GM19238 (cell line): ENCODE measurements around the gene ITPR2.

Source experiments
- DNase-seq: peaks from one replicate; pipeline ENCODE4 v3.0.0; 2011; ENCODE audit warnings: low spot score; ENCODE audit not compliant: insufficient read length

ITPR2 gene

GRCh38 chr12:26823390-26823789, 9.6 kb downstream of the ITPR2 start:
- DNase-seq: no peak

- DNase-seq: no peak
Observed at GRCh38 chr12:26822026-26822425, 11.0 kb downstream of the ITPR2 start.

DNA sequence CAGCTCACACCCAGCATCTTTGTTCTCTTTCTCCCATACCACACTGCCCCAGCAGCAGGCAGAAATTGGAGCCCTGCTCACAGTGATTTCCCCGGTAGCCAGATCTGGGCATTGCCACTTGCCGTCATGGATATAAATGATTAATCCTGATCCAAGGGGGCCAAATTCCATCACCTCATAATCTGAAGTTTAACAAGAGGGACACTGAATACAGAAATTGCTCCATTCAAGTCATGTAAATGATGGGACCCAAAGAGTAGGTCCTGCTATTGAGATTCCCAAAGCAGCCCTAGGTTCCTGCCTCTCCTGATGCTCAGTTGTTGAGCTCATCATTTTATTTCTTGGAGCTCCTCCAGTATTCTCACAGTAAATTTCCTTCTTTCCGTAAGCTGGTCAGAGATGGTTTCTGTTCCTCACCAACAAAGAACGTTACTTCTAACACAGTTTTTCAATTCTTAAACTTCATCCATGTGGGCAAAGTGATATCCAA, 11.7 kb downstream of the ITPR2 start:
- DNase-seq: no peak

GRCh38 chr12:26818636-26819035, 14.4 kb downstream of the ITPR2 start:
- DNase-seq: no peak

- DNase-seq: no peak
Observed at GRCh38 chr12:26818201-26818600, 14.8 kb downstream of the ITPR2 start.

- DNase-seq: no peak
Observed at GRCh38 chr12:26817183-26817591, 15.8 kb downstream of the ITPR2 start.

GRCh38 chr12:26813812-26814211, 19.2 kb downstream of the ITPR2 start:
- DNase-seq: no peak

DNA sequence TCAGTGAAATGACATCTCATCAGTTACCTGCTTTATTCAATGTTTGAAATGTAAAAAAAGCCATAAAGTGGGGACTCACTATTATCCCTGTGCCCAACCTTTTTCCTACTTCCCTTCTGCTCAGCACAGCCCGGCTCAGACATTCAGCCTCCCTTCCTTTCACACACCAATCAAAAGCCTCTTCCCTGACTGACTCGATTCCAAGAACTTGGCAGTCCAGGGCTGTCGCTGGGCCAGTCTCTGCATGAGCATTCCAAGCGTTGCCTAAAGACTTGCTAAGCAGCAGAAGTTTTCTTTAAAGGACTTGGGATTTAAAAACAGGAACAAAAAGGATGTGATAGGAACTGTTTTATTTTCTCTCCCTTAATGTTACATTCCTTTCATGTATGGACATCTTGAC, 22.7 kb downstream of the ITPR2 start:
- DNase-seq: no peak

- no peak for DNase-seq
Observed at GRCh38 chr12:26809611-26810285, 23.2 kb downstream of the ITPR2 start.

GRCh38 chr12:26808766-26809476, 24.1 kb downstream of the ITPR2 start:
- no peak for DNase-seq

GRCh38 chr12:26807292-26807691, 25.7 kb downstream of the ITPR2 start:
- DNase-seq: no peak

DNA sequence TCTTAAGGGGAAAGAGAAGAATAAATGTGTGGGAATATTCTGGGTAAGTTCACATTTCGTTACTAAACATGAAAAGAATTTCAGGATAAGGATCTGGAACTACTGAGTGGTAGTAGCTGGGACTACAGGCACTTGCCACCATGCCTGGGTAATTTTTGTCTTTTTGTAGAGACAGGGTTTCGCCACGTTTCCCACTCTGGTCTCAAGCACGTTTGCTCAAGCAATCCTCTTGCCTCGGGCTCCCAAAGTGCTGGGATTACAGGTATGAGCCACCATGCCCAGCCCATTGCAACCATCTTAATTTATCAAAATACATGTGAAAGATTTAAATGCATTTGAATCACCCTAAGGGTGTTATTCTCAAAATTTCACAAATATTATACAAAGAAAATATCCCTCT, 26.4 kb downstream of the ITPR2 start:
- DNase-seq: no peak

- DNase-seq: no peak
Observed at GRCh38 chr12:26805401-26805971, 27.5 kb downstream of the ITPR2 start.

DNA sequence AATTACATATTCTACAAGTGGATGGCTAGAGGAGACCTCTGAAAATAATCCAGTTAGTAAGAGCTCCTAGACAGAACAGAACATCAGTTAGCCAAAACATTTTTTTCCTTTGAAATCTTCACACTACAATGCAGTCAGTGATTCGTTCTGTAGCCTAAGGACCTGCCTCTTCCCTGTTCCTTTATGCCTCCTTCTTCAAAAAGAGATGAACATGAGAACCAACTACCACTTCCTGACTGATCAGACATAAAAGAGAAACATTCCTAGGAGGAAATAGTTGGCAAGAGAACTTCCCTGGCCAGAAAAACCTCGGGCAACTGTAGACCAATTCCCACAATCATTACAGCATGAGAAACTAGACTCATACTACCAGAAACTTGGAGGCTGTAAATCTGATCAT, 29.4 kb downstream of the ITPR2 start:
- no peak for DNase-seq

- no peak for DNase-seq
Observed at GRCh38 chr12:26801486-26801885, 31.5 kb downstream of the ITPR2 start.

- DNase-seq: no peak
Observed at GRCh38 chr12:26800858-26801257, 32.1 kb downstream of the ITPR2 start.

DNA sequence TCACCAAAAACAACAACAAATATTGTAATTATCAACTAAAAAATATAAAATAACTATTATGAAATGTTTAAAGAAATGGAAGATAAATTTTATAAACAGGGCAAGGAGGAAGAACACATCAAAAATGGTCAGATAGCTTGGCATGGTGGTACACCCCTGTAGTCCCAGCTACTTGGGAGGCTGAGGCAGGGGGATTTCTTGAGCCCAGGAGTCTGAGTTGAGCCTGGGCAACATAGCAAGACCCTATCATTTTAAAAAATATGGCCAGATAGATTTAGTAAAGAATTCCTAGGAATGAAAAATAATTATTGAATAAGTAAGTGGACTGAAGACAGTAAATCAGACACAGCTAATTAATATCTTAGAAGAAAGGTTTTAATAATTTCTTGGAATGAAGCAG, 32.6 kb downstream of the ITPR2 start:
- DNase-seq: no peak

DNA sequence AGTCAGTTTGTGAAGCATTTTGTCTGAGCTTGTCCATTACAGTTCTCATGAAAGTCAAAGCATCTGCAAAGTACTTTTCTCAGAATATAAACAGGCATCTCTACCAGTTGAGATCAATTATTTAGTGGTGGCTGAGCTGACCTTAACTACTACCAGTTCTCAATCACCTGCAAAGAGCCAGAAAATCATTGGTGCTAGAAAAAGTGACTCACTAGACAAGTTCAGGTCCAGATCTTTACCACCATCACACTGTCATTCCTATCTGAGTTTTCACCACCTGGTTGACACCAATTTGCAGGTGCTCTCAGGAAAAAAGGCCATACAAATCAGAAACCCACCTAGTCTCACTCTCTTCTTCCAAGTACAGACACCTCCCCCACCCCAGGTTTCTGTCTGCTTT, 33.3 kb downstream of the ITPR2 start:
- no peak for DNase-seq

GRCh38 chr12:26798640-26799039, 34.4 kb downstream of the ITPR2 start:
- no peak for DNase-seq

DNA sequence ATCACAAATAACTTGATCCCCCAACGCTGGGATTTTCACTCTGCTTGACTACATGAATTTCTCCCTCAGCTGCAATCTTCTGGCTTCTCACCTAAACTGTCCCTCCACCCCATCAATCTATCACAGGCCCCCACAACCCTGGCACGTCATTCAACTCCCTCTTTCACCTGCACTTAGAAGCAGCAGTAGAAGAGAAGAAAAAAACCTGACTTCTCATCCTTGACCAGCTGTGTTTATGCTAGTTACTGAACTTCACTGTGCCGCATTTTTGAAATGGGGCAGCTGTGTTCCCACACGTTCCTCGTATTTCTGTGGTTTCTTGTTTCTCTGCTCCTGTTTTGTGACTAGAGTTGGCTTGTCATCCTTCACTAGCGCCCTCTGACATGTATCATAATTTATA, 35.0 kb downstream of the ITPR2 start:
- DNase-seq: no peak

DNA sequence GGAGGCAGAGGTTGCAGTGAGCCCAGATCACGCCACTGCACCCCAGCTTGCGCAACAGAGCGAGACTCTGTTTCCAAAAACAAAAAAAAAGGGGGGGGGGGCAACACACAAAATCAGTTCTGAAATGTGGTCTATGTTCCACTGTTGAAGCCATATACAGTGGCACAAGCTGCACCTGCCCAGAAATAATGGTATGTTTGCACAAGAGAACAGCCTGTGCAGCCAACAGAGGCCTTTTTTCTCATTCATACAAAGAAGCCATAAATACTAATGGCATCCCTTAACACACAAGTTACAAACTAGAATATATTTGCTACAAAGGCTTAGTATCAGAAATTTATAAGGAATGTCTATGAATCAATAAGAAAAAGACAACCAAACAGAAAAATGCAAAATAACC, 37.1 kb downstream of the ITPR2 start:
- no peak for DNase-seq

DNA sequence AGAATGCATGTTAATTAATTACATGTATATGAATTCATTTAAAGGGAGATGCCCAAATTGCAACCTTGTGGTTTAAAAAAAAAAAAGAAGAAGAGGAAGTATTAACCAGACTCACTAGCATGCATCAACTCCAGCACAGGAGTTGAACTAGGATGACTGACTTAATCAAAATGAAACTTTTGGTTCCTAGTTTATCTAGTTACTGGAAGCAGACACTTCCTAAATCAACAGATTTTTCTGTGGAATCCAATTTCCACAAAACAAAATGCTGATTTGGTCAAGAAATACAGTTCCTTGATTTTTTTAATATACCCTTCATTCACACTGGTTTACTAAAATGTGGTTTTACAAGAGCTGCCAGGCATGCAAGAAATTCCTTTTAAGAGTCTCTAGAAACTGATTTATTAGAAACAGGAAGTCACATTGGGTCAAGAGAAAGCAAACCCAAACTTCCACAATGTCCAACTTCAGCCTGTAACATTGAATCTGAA, 41.6 kb downstream of the ITPR2 start:
- no peak for DNase-seq

DNA sequence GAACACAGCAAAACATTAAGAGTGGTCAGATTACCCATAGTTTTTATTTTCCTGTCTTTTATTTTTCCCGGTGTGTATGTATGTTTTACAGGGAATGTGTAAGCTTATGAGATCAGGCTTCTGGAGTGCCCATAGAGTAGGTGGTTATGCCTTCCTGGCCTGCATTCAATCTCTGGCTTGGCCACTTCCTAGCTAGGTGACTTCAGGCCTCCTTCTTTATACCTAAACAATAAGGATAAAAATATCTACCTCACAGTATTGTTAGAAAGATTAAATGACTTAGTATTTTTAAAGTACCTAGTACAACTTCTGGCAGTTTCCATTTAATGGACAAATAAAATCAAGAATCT, 42.4 kb downstream of the ITPR2 start:
- DNase-seq: no peak
